HL-60/S4 treated with phorbol 12-myristate 13-acetate at 8.2 ng/mL for 4 days and 3 days (cell line): ENCODE measurements around the gene SMAD6.

Source experiments
- in situ Hi-C: fragments of 300-500 bp; cut with MboI; formaldehyde crosslinking; loops from 2 replicates; pipeline ENCODE4 v1.15.0; 2022; ENCODE audit warnings: low sequenced_read_pairs

Gene SMAD6

GRCh38 chr15:66738595-66738994, 36.6 kb downstream of the SMAD6 start:
- in situ Hi-C loops: no loop called here

DNA sequence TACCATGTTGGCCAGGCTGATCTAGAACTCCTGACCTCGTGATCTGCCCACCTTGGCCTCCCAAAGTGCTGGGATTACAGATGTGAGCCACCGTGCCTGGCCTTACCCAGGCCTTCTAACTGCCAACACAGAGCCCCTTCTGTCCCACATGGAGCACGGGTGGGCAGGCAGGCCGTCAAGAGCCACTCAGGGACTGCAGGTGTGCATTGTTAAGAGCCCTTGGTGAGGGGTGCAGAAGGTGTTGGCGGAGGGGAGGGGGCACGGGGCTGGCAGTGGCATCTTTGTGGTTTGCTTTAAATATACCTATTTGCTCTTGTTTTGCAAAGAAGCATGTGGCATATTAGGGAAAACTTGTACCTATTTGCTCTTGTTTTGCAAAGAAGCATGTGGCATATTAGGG, 37.3 kb downstream of the SMAD6 start:
- in situ Hi-C loops: no loop called here

GRCh38 chr15:66740802-66741201, 38.8 kb downstream of the SMAD6 start:
- in situ Hi-C loops: no loop called here

DNA sequence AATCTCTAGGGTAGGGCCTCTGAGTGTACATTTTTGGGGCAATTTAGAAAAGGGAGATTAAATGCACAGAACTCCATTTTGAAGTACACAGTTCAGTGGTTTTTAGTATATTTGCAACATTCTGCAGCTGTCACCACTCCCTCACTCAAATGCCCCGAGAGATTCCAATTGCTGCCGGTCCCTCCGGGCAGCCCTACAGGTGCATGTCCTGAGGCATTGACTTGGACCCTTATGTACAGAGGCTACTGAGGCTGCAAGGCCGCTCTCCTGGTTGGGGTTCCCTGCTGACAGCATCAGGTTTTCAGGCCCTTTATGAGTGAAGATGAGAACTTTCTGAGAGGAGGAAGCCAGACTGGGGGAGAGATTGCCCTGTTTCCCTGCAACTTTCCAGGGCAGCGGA, 39.6 kb downstream of the SMAD6 start:
- in situ Hi-C loops: no loop called here

GRCh38 chr15:66742286-66742685, 40.2 kb downstream of the SMAD6 start:
- in situ Hi-C loops: no loop called here

DNA sequence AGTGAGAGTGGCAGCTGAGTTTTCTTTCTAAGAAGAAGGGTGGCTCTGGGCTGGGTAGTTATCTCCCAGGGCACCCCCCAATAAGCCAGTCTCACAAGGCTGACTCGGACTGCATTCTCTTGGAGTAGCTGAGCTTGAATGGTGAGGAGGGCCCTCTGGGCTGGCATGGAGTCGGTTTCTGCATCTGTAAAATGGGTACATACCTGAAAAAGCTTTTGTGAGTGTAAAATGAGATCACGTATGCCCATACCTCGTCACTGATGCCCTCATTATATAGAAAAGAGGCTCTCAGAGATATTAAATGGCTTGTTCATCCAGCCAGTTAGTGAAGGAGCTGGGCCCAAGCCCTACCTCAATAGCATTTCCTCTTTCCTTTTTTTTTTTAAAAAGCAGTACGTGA, 41.2 kb downstream of the SMAD6 start:
- in situ Hi-C loops: no loop called here

GRCh38 chr15:66743703-66744536, 41.9 kb downstream of the SMAD6 start:
- in situ Hi-C loops: no loop called here

GRCh38 chr15:66744610-66745279, 42.7 kb downstream of the SMAD6 start:
- in situ Hi-C loops: no loop called here

GRCh38 chr15:66745530-66746230, 43.6 kb downstream of the SMAD6 start:
- in situ Hi-C loops: no loop called here

- in situ Hi-C loops: no loop called here
Observed at GRCh38 chr15:66746231-66746605, 44.2 kb downstream of the SMAD6 start.

- in situ Hi-C loops: no loop called here
Observed at GRCh38 chr15:66747223-66747622, 45.2 kb downstream of the SMAD6 start.

GRCh38 chr15:66747886-66748707, 46.1 kb downstream of the SMAD6 start:
- in situ Hi-C loops: no loop called here

DNA sequence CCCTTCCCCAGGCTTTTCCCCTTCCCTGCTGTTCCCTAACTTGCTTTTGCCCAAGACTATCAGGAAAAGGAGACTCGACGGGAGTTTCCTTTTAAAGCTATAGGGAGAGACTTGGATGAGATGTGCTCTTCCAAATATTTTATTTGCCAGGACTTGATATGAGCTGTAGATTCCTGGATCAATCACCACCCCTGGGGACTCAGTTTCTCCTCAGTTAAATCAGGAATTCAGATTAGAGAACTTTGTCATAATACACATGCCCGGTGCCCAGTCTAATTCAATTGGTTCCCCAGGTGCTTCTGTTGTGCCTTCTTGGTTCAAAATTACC, 46.6 kb downstream of the SMAD6 start:
- in situ Hi-C loops: no loop called here

GRCh38 chr15:66749841-66750575, 48.0 kb downstream of the SMAD6 start:
- in situ Hi-C loops: loop anchor here (25.0 kb wide), 1 partner anchor 138 kb away; no protein-coding TSS in a partner anchor

GRCh38 chr15:66750609-66751008, 48.6 kb downstream of the SMAD6 start:
- in situ Hi-C loops: loop anchor here (25.0 kb wide), 1 partner anchor 138 kb away; no protein-coding TSS in a partner anchor

DNA sequence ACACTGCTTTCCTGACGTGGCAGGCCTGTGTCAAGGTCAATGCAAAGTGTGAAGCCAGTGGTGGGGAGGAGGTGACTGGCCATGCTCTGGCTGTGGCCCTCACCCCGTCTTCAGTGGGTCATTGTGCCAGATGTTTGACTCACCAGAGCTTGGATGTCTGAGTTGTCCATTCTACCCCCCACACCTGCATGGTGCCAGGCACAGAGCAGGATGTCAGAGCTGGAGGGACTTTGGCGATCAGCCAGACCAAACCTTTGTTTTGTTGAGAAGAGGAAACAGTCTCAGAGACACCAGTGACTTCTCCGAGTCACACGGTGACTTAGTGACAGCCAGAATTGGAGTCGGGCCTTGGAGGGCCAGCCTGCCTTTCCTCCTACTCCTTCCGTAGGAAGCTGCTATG, 49.5 kb downstream of the SMAD6 start:
- in situ Hi-C loops: loop anchor here (25.0 kb wide), 1 partner anchor 139 kb away; no protein-coding TSS in a partner anchor

- in situ Hi-C loops: loop anchor here (25.0 kb wide), 1 partner anchor 140 kb away; no protein-coding TSS in a partner anchor
Observed at GRCh38 chr15:66752078-66752477, 50.0 kb downstream of the SMAD6 start.

DNA sequence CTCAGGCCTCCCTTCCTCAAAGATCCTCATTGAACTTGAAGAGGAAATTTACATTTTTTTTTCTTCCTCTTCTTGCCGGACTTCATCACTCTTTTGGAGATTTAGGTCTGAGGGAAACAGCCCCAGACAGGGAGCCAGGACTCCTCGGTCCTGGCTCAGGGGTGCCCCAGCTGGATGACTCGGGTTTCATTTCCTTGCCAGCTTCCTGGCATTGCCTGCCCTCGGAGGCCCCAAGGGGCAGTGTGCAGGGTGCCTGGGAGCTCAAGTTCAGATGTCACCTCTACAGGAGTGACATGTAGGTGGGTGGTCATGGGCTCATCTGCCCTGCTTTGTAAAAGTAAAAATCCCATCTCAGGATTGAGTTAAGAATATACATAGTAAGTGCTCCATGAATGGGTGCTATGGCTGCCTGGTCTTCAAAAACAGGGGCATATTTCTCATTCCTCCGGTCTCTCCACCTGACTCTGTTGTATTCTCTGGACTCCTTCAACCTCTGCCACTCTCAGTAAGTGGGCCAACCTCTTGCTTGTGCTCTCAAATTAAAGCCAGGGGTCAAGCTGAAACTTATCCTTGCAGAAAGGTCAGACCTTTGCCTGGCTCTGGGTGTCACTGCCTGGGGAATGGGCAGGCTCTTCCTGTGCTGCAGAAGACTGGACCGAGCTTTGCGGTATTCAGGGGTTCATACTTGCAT, 51.8 kb downstream of the SMAD6 start:
- in situ Hi-C loops: loop anchor here (25.0 kb wide), 1 partner anchor 142 kb away; no protein-coding TSS in a partner anchor

DNA sequence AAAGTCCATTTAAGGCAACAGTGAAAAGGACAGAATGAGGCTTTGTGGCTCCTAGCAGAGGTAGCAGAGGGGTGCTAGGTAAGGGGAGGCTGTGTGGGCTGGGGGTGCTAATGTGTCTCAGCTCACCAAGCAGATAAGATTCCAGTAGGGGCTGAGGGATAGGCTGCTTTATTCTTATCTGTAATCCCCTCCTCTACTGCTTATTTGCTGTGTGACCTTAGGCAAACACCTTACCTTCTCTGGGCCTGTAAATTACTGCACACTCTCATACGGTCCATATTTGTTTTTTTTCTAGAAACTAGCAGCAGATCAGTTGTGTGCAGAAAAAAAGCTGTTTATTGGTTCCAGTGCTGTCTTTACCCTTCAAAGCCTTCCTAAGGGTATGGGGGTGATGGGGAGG, 52.8 kb downstream of the SMAD6 start:
- in situ Hi-C loops: loop anchor here (25.0 kb wide), 1 partner anchor 142 kb away; no protein-coding TSS in a partner anchor
